Neuronal stem cell (in vitro differentiated cells): ENCODE results near the gene ST6GALNAC3.

Experiments used
- DNase-seq: peaks from one replicate; pipeline ENCODE4 v3.0.0-alpha.2; 2013; ENCODE audit warnings: low spot score
- H2AFZ ChIP-seq: one replicate; pipeline ENCODE4 v1.6.1; 2013; ENCODE audit warnings: mild to moderate bottlenecking, low read length, inconsistent platforms
- H2AK5ac ChIP-seq: 2 replicates; pipeline ENCODE4 v1.6.1; 2013; ENCODE audit warnings: low read depth, mild to moderate bottlenecking, inconsistent platforms, low read length, moderate library complexity, mixed read lengths
- H2BK120ac ChIP-seq: 2 replicates; pipeline ENCODE4 v1.6.1; 2013; ENCODE audit warnings: low read depth, mild to moderate bottlenecking, inconsistent platforms, low read length, moderate library complexity, mixed read lengths
- H2BK12ac ChIP-seq: one replicate; pipeline ENCODE4 v1.6.1; 2013; ENCODE audit warnings: low read length, inconsistent platforms
- H2BK15ac ChIP-seq: 2 replicates; pipeline ENCODE4 v1.6.1; 2013; ENCODE audit warnings: mild to moderate bottlenecking, low read length, inconsistent platforms, mixed read lengths
- H2BK5ac ChIP-seq: one replicate; pipeline ENCODE4 v1.6.1; 2013; ENCODE audit warnings: inconsistent platforms, mild to moderate bottlenecking, low read length, moderate library complexity
- H3K14ac ChIP-seq: one replicate; pipeline ENCODE4 v1.6.1; 2013; ENCODE audit warnings: low read length, inconsistent platforms
- H3K18ac ChIP-seq: 2 replicates; pipeline ENCODE4 v1.6.1; 2013; ENCODE audit warnings: low read length, inconsistent platforms
- H3K23ac ChIP-seq: 2 replicates; pipeline ENCODE4 v1.6.1; 2013; ENCODE audit warnings: low read depth, mild to moderate bottlenecking, mixed read lengths, low read length, inconsistent platforms; ENCODE audit not compliant: poor library complexity
- H3K27ac ChIP-seq: replicated peaks from 3 replicates; pipeline ENCODE4 v1.5.1; 2013; ENCODE audit warnings: low read length, inconsistent platforms
- H3K27me3 ChIP-seq, 3 experiments: 2 replicates each; pipeline ENCODE4 v1.6.1; 2013; ENCODE audit warnings: low read length in 3 of 3, mild to moderate bottlenecking in 2 of 3, inconsistent platforms in 1 of 3, low read depth in 1 of 3, mixed read lengths in 1 of 3, moderate library complexity in 1 of 3; ENCODE audit not compliant: control insufficient read depth in 3 of 3, insufficient read depth in 3 of 3
- H3K36me3 ChIP-seq, 2 donors: replicated peaks in 1 of 2; 2 replicates each; pipeline ENCODE4 v1.6.1; 2013; ENCODE audit warnings: low read length in 2 of 2; ENCODE audit not compliant: control insufficient read depth in 2 of 2, insufficient read depth in 2 of 2
- H3K4ac ChIP-seq: 2 replicates; pipeline ENCODE4 v1.6.1; 2013; ENCODE audit warnings: inconsistent platforms, mild to moderate bottlenecking, low read length, moderate library complexity
- H3K4me1 ChIP-seq, 2 donors: 1 replicate in 1 of 2; 2 replicates in 1 of 2; pipeline ENCODE4 v1.6.1; 2013; ENCODE audit warnings: low read length in 2 of 2, low read depth in 1 of 2; ENCODE audit not compliant: control insufficient read depth in 2 of 2, insufficient read depth in 1 of 2
- H3K4me2 ChIP-seq: one replicate; pipeline ENCODE4 v1.6.1; 2013; ENCODE audit warnings: mild to moderate bottlenecking, low read length, inconsistent platforms; ENCODE audit not compliant: insufficient read depth, poor library complexity, severe bottlenecking
- H3K4me3 ChIP-seq, 2 donors: 2 replicates each; pipeline ENCODE4 v1.5.1; 2013; ENCODE audit warnings: low read length in 2 of 2, mild to moderate bottlenecking in 2 of 2, inconsistent platforms in 1 of 2, moderate library complexity in 1 of 2
- H3K79me1 ChIP-seq: one replicate; pipeline ENCODE4 v1.6.1; 2013; ENCODE audit warnings: low read depth, mild to moderate bottlenecking, inconsistent platforms, low read length, moderate library complexity
- H3K9ac ChIP-seq: one replicate; pipeline ENCODE4 v1.6.1; 2013; ENCODE audit warnings: mild to moderate bottlenecking, low read depth, low read length, inconsistent platforms; ENCODE audit not compliant: poor library complexity
- H3K9me3 ChIP-seq, 2 donors: replicated peaks in 1 of 2; 2 replicates each; pipeline versions ENCODE3 to v1.6.1; 2013; ENCODE audit warnings: low read length in 2 of 2, mild to moderate bottlenecking in 2 of 2, inconsistent platforms in 1 of 2, low read depth in 1 of 2, mixed read lengths in 1 of 2, moderate library complexity in 1 of 2; ENCODE audit not compliant: control insufficient read depth in 2 of 2, insufficient read depth in 1 of 2
- H4K8ac ChIP-seq: one replicate; pipeline ENCODE4 v1.6.1; 2013; ENCODE audit warnings: low read depth, mild to moderate bottlenecking, inconsistent platforms, low read length, moderate library complexity
- H4K91ac ChIP-seq: one replicate; pipeline ENCODE4 v1.6.1; 2013; ENCODE audit warnings: low read length, low read depth, mild to moderate bottlenecking, inconsistent platforms; ENCODE audit not compliant: poor library complexity
- WGBS, 2 donors: extraction: QIAGEN DNeasy Blood & Tissue Kit; methylation state at CpG; one replicate each; pipeline ENCODE4 v1.1.7; 2013; ENCODE audit warnings: missing lambda C conversion rate in 2 of 2, mixed read lengths in 1 of 2; ENCODE audit not compliant: insufficient read length in 2 of 2, insufficient replicate concordance in 1 of 2; ENCODE audit errors: extremely low coverage in 2 of 2; 5-methylcytosine and 5-hydroxymethylcytosine counted together

Gene ST6GALNAC3

DNA sequence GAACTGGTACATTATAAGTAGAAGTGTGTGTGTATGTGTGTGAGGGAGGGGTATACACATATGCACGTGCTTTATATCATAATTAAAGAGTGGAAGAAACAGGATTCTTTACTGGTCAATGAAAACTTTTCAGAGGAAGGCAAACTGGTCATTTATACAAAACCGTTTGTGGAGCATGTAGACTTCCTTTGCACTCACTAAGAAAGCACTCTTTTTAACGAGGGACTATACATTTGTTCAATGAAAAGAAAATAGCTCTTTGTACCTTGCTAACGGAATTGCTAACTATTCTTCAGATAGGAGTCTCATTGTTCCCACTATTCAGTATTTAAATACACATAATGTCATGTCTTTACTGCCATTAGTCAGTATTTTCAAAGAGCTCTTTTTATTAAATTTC is 219.3 kb downstream of the ST6GALNAC3 start:
- Histone ChIP-seq H3K9me3 (no peaks in the 10 kb centered on the region), H3K18ac (no peak overlapping the region), H3K4me1 (peaks cover 11 to 29% of the 10 kb centered on the region in 2 donors), H3K23ac (no peak overlapping the region), H3K4me3 (no peak overlapping the region), H3K27me3 (no peaks in the 10 kb centered on the region), H2BK120ac (no peak overlapping the region), H3K79me1 (no peaks in the 10 kb centered on the region), H3K36me3 (no peaks in the 10 kb centered on the region), H3K4me2 (no peak overlapping the region), H2AFZ (no peak overlapping the region), H3K14ac (no peak overlapping the region), H3K9ac (no peak overlapping the region), H2BK5ac (no peak overlapping the region), H4K8ac (no peak overlapping the region), H2BK12ac (no peak overlapping the region), H2BK15ac (no peak overlapping the region), H4K91ac (no peak overlapping the region), H3K27ac (no peak overlapping the region), H2AK5ac (no peak overlapping the region), H3K4ac (no peak overlapping the region)
- DNase-seq: no peak
- WGBS, 2 donors: no CpG with 5 or more reads among the region's 4 CpGs

GRCh38 chr1:76294482-76295194 is 220.1 kb downstream of the ST6GALNAC3 start:
- no peak overlapping the region for H3K4me3 ChIP-seq

DNA sequence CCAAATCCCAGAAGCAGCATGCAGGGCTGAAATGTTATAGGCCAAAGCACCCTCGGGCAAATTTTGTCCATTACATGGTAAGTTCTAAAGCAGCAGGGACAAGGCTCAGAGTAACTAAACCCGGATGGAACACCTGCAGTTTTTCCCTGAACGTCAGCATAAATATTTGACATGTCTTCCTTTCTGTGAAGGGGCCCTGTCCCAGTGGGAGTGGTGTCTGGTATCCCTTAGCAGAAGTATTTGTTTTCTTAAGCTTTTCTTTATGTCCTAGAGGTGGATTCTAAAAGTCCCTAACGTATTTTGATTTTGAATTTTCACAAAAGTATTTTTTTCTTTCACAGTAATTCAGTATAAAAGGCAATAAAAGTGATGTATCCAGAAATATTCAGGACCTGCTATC is 223.9 kb downstream of the ST6GALNAC3 start:
- Histone ChIP-seq H3K4me2 (no peak overlapping the region), H2BK120ac (no peak overlapping the region), H3K4me3 (no peak overlapping the region), H3K14ac (no peak overlapping the region), H3K27me3 (no peaks in the 10 kb centered on the region), H3K18ac (no peak overlapping the region), H2AFZ (no peak overlapping the region), H4K8ac (no peak overlapping the region), H3K23ac (no peak overlapping the region), H3K4ac (no peak overlapping the region), H2AK5ac (no peak overlapping the region), H3K9me3 (peaks cover 0 to 1% of the 10 kb centered on the region in 2 donors), H3K36me3 (no peaks in the 10 kb centered on the region), H2BK15ac (no peak overlapping the region), H2BK12ac (no peak overlapping the region), H3K27ac (no peak overlapping the region), H3K4me1 (peaks cover 4 to 32% of the 10 kb centered on the region in 2 donors), H3K9ac (no peak overlapping the region), H2BK5ac (no peak overlapping the region), H3K79me1 (no peaks in the 10 kb centered on the region), H4K91ac (no peak overlapping the region)
- no CpG with 5 or more reads among the region's 4 CpGs for WGBS, 2 donors
- no peak for DNase-seq

More at GRCh38 chr1:76294482-76295194, 220.1 kb downstream of the ST6GALNAC3 start:
- Histone ChIP-seq H4K91ac (no peak overlapping the region), H3K27me3 (no peaks in the 10 kb centered on the region), H3K9ac (no peak overlapping the region), H2AK5ac (no peak overlapping the region), H3K27ac (no peak overlapping the region), H3K9me3 (no peaks in the 10 kb centered on the region), H3K4me2 (no peak overlapping the region), H2BK5ac (no peak overlapping the region), H3K14ac (no peak overlapping the region), H3K36me3 (no peaks in the 10 kb centered on the region), H3K18ac (no peak overlapping the region), H3K23ac (no peak overlapping the region), H2AFZ (no peak overlapping the region), H3K79me1 (no peaks in the 10 kb centered on the region), H3K4me1 (peaks cover 11 to 33% of the 10 kb centered on the region in 2 donors), H2BK120ac (no peak overlapping the region), H4K8ac (no peak overlapping the region), H3K4ac (no peak overlapping the region), H2BK15ac (no peak overlapping the region), H2BK12ac (no peak overlapping the region)
- DNase-seq: no peak
- no CpG with 5 or more reads among the region's 5 CpGs for WGBS, 2 donors

DNA sequence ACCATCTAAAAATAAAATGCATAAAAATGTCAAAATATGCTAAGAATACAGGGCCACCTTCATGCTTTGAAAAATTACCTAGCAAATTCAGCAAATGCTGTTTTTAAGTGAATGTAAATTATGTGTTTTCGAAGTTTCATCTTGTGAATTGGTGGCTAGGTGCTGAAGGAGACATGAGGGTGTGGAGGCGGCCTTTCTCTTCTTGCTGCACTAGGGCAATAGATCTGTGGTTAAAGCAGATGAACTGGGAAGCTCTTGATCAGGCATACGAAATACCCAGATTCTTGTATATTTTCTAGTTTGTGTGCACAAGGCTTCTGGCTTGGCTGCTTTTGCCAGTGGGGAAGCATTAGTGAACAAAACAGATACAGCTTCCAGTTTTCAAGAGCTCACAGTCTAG is 224.5 kb downstream of the ST6GALNAC3 start:
- Histone ChIP-seq H2BK120ac (no peak overlapping the region), H3K36me3 (no peaks in the 10 kb centered on the region), H3K4me3 (no peak overlapping the region), H3K4me1 (peaks cover 4 to 26% of the 10 kb centered on the region in 2 donors), H4K91ac (no peak overlapping the region), H3K9me3 (peaks cover 0 to 1% of the 10 kb centered on the region in 2 donors), H3K27ac (no peak overlapping the region), H2AFZ (no peak overlapping the region), H2BK12ac (no peak overlapping the region), H3K9ac (no peak overlapping the region), H3K79me1 (no peaks in the 10 kb centered on the region), H2AK5ac (no peak overlapping the region), H4K8ac (no peak overlapping the region), H3K14ac (no peak overlapping the region), H2BK15ac (no peak overlapping the region), H3K23ac (no peak overlapping the region), H2BK5ac (no peak overlapping the region), H3K4ac (no peak overlapping the region), H3K4me2 (no peak overlapping the region), H3K18ac (no peak overlapping the region), H3K27me3 (no peaks in the 10 kb centered on the region)
- no peak for DNase-seq
- no CpG with 5 or more reads among the region's 3 CpGs for WGBS, 2 donors
